Measurements from ENCODE around the gene PRKCD.

PRKCD gene

DNA sequence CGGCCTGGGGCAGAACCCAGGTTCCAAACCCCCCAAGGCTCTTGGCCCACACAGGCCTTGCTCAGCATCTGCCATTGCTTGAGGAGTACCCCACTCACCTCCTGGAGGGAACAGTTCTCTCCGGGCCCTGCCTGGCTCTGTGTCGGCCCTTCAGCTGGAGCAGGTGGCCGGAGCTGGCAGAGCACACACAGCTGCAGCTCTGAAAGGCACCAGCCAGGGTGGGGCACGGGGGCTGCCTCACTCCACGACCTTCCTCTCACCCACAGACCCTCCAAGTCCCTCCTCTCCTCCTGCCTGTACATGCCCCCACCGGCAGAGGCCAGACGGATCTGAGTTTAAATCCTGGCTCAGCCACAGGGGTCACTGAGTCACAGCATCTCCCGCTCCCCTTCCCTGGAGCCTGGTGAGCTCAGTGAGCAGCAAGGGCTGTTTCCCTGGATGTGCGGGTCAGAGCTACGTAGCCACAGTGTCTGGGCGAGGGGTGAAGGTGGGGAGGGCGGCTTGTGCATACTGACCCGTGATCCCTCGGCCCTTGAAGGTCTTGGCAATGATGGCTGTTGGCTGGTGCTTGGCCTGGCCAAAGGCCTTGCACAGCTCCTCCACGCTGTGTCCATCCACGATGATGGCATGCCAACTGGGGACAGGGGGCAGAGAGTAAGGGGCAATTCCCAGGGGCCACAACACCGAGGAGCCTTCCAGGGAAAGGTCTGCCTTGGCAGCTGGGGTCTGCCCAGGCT, 71.8 kb downstream of the PRKCD start:
- TF ChIP-seq, protein P1, sequence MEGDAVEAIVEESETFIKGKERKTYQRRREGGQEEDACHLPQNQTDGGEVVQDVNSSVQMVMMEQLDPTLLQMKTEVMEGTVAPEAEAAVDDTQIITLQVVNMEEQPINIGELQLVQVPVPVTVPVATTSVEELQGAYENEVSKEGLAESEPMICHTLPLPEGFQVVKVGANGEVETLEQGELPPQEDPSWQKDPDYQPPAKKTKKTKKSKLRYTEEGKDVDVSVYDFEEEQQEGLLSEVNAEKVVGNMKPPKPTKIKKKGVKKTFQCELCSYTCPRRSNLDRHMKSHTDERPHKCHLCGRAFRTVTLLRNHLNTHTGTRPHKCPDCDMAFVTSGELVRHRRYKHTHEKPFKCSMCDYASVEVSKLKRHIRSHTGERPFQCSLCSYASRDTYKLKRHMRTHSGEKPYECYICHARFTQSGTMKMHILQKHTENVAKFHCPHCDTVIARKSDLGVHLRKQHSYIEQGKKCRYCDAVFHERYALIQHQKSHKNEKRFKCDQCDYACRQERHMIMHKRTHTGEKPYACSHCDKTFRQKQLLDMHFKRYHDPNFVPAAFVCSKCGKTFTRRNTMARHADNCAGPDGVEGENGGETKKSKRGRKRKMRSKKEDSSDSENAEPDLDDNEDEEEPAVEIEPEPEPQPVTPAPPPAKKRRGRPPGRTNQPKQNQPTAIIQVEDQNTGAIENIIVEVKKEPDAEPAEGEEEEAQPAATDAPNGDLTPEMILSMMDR (IDR thresholded peaks at IDR 0.05; ENCODE audit: borderline replicate concordance, control extremely low read depth, extremely low read depth, insufficient read depth, missing control alignments) = no peak
- in situ Hi-C loops (cut with MboI; ENCODE audit: low sequenced_read_pairs, unreplicated experiment) = no loop called here
- no peak for DNase-seq (ENCODE audit: low spot score)

GRCh38 chr3:53234130-53234840, 73.3 kb downstream of the PRKCD start:
- no peak for DNase-seq (ENCODE audit: low spot score)
- TF ChIP-seq, protein P1 (IDR thresholded peaks at IDR 0.05; ENCODE audit: borderline replicate concordance, control extremely low read depth, extremely low read depth, insufficient read depth, missing control alignments) = no peak
- in situ Hi-C loops (cut with MboI; ENCODE audit: low sequenced_read_pairs, unreplicated experiment) = no loop called here

- in situ Hi-C loops (cut with MboI; ENCODE audit: low sequenced_read_pairs, unreplicated experiment) = no loop called here
These were observed 73.8 kb downstream of the PRKCD start for GRCh38 chr3:53234841-53235232.

GRCh38 chr3:53235545-53235944, 74.5 kb downstream of the PRKCD start:
- no peak for DNase-seq (ENCODE audit: low spot score)
- in situ Hi-C loops (cut with MboI; ENCODE audit: low sequenced_read_pairs, unreplicated experiment) = no loop called here
- TF ChIP-seq, protein P1 (IDR thresholded peaks at IDR 0.05; ENCODE audit: borderline replicate concordance, control extremely low read depth, extremely low read depth, insufficient read depth, missing control alignments) = no peak

More at GRCh38 chr3:53234841-53235232, 73.8 kb downstream of the PRKCD start:
- no peak for DNase-seq (ENCODE audit: low spot score)
- TF ChIP-seq, protein P1 (IDR thresholded peaks at IDR 0.05; ENCODE audit: borderline replicate concordance, control extremely low read depth, extremely low read depth, insufficient read depth, missing control alignments) = no peak

GRCh38 chr3:53236112-53236841, 75.3 kb downstream of the PRKCD start:
- no peak for DNase-seq (ENCODE audit: low spot score)
- TF ChIP-seq, protein P1 (IDR thresholded peaks at IDR 0.05; ENCODE audit: borderline replicate concordance, control extremely low read depth, extremely low read depth, insufficient read depth, missing control alignments) = no peak
- in situ Hi-C loops (cut with MboI; ENCODE audit: low sequenced_read_pairs, unreplicated experiment) = no loop called here

GRCh38 chr3:53238051-53238850, 77.2 kb downstream of the PRKCD start:
- no peak for DNase-seq (ENCODE audit: low spot score)
- in situ Hi-C loops (cut with MboI; ENCODE audit: low sequenced_read_pairs, unreplicated experiment) = no loop called here
- TF ChIP-seq, protein P1 (IDR thresholded peaks at IDR 0.05; ENCODE audit: borderline replicate concordance, control extremely low read depth, extremely low read depth, insufficient read depth, missing control alignments) = no peak

Measured in GM13976 (cell line).